ENCODE results near the gene RPAP3.

Gene RPAP3

DNA sequence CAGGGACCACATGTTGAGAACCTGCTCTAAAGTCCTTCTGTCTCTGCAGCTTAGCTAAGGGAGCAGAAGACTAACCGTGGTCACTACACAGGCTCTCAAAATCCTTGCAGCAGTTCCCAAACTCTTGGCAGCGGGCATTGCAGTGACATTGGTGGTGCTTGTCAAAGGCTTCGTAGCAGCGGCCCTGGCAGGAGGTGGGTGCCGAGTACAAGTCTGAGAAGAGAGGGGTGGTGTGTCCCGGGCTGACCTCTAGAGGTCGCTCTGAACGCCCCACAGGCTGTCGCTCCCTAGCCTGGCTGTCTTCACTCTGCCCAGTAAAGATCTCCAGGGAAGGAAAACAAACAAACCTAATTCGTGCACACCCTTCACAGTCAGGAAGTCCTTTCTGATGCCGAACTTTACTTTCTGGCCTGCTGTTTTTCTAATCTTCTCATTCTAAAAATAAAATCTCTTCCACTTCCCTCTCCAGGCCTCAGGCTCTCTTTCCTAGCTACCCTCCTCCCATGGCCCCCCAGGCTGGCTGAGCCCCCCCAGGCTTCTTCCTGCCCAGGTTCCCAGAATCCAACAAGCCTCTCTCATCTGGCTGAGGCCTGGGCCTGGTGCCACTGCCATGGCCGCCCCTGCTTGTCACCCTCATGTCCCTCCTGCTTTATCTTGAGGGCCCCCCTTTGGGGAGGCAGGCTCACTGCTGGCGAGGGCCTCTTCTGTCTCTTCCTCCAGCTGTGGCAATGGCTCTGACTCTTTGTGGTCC, 11.8 kb upstream of the RPAP3 start:
- Histone ChIP-seq H3K27ac (no peak overlapping the region), H3K36me3 (peaks cover 25% of the 10 kb centered on the region), H3K4me1 (ENCODE audit: control insufficient read depth in 1 of 2, insufficient read depth in 1 of 2, low read depth in 1 of 2, low read length in 1 of 2) (peaks cover 0 to 3% of the 10 kb centered on the region in 2 experiments), H3K27me3 (peaks cover 9% of the 10 kb centered on the region), H3K9me3 (no peaks in the 10 kb centered on the region), H3K4me3 (ENCODE audit: low read depth in 1 of 2, low read length in 1 of 2) (no peak overlapping the region)
- TF ChIP-seq, protein P1, sequence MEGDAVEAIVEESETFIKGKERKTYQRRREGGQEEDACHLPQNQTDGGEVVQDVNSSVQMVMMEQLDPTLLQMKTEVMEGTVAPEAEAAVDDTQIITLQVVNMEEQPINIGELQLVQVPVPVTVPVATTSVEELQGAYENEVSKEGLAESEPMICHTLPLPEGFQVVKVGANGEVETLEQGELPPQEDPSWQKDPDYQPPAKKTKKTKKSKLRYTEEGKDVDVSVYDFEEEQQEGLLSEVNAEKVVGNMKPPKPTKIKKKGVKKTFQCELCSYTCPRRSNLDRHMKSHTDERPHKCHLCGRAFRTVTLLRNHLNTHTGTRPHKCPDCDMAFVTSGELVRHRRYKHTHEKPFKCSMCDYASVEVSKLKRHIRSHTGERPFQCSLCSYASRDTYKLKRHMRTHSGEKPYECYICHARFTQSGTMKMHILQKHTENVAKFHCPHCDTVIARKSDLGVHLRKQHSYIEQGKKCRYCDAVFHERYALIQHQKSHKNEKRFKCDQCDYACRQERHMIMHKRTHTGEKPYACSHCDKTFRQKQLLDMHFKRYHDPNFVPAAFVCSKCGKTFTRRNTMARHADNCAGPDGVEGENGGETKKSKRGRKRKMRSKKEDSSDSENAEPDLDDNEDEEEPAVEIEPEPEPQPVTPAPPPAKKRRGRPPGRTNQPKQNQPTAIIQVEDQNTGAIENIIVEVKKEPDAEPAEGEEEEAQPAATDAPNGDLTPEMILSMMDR (IDR thresholded peaks at IDR 0.05): no peak

DNA sequence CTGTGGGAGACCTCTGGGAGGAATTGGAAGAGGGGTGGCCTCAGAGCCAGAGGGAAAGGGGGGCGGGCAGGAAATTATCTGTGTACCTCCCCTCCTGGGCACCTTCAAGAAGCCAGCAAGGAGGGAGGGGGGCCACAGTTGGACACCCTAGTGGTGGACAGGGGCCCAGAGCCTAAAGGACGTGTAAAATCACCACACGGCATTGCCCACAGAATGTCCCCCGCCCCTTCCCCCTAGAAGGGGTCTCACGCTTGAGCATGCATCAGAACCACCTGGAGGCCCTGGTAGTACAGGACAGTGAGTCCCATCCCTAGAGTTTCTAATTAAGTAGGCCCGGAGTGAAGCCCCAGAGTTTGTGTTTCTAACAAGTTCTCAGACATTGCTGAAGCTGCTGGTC, 11.2 kb upstream of the RPAP3 start:
- TF ChIP-seq, protein P1 (IDR thresholded peaks at IDR 0.05): no peak
- H3K4me3 ChIP-seq (ENCODE audit: low read depth in 1 of 2, low read length in 1 of 2): no peak overlapping the region
- peaks cover 9% of the 10 kb centered on the region for H3K27me3 ChIP-seq
- H3K4me1 ChIP-seq (ENCODE audit: control insufficient read depth in 1 of 2, insufficient read depth in 1 of 2, low read depth in 1 of 2, low read length in 1 of 2): peaks cover 0 to 3% of the 10 kb centered on the region in 2 experiments
- no peak overlapping the region for H3K27ac ChIP-seq
- no peaks in the 10 kb centered on the region for H3K9me3 ChIP-seq
- H3K36me3 ChIP-seq: peaks cover 21% of the 10 kb centered on the region

DNA sequence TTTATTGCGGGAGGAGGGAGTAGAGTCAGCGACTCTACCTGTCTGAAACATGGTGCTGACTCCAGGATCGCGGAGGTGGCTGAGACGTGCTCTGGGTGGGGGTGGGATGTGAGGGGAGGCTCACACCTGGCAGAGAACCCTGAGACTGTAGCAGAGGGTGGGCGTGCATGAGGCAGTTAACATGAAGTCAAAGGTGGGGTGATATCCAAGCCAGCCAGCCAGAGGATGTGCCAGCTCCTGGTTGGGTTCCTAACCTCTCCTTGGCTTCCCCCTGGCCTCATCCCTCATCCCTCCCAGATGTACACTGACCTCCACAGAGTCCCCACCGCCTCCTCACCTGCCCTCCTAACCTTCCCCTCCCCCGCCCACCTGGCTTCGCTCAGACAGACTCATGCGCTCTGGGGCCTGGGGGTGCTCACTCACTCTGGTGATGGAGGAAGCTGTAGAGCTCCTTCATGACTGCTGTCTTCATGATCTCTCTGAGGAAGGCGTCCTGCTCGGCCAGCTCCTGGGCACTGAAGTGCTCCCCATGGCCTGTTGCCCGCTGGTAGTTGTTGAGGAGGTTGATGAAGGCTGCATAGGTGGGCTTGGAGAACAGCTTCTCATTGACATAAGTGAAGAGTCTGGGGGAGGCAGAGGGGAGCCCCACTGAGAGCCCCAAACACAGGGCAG, 10.2 kb upstream of the RPAP3 start:
- Histone ChIP-seq H3K36me3 (peaks cover 20% of the 10 kb centered on the region), H3K4me1 (ENCODE audit: control insufficient read depth in 1 of 2, insufficient read depth in 1 of 2, low read depth in 1 of 2, low read length in 1 of 2) (peaks cover 0 to 3% of the 10 kb centered on the region in 2 experiments), H3K27me3 (peaks cover 9% of the 10 kb centered on the region), H3K27ac (no peak overlapping the region), H3K9me3 (no peaks in the 10 kb centered on the region), H3K4me3 (ENCODE audit: low read depth in 1 of 2, low read length in 1 of 2) (no peak overlapping the region)
- TF ChIP-seq, protein P1 (IDR thresholded peaks at IDR 0.05): no peak

DNA sequence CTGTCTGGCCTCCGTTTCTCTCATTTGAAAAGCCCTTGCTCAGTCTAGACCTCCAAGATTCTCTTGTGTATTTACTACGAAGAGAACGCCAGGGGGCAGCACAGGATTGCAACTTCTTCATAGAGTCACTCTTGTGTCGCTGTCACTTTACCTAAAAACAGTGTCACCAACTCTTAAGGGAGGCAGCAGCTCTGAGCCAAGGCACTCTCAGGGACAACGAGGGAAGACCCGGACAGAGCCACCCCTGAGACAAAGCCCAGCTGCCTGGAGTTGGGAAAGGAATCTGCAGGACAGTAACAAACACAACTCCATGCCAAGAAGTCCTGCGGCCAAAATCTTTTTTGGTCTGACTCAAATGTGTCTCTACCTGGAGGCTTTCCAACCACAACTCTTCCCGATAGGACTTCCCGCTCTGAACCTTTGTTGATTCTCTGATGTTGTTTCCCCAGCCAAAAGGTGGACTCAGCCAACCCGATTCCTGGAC, 9.6 kb upstream of the RPAP3 start:
- Histone ChIP-seq H3K36me3 (peaks cover 14% of the 10 kb centered on the region), H3K27me3 (peaks cover 9% of the 10 kb centered on the region), H3K27ac (no peak overlapping the region), H3K4me1 (ENCODE audit: control insufficient read depth in 1 of 2, insufficient read depth in 1 of 2, low read depth in 1 of 2, low read length in 1 of 2) (peaks cover 2 to 3% of the 10 kb centered on the region in 2 experiments), H3K9me3 (no peaks in the 10 kb centered on the region), H3K4me3 (ENCODE audit: low read depth in 1 of 2, low read length in 1 of 2) (no peak overlapping the region)
- TF ChIP-seq, protein P1 (IDR thresholded peaks at IDR 0.05): peak; percentile 74

DNA sequence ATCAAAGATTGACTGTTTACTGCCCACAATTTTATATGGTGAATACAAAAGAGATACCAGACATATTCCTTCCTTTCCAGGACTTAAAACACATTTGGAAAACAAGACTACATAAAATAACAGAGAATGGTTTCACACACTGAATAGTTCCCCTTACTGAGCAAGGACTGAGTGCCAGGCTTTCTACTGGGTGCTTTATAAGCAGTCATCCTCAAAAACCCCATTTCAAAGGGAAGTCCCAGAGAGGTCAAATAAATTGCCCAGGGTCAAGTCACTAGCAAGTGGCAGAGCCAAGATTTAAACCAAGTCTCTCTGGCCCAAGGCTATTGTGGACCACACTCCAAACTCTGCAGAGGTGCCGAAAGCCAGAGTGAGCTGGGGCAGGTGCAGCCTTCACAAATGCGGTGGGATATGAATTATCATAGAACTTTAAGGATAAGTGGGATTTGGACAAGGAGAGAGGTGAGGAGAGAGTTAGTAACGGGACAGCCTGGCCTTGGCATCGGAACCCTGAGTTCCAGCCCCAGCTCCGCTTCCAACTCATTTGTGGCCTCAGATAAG, 9.1 kb upstream of the RPAP3 start:
- peaks cover 8% of the 10 kb centered on the region in 2 experiments for H3K4me1 ChIP-seq (ENCODE audit: control insufficient read depth in 1 of 2, insufficient read depth in 1 of 2, low read depth in 1 of 2, low read length in 1 of 2)
- TF ChIP-seq, protein P1 (IDR thresholded peaks at IDR 0.05): no peak
- H3K27ac ChIP-seq: peak overlapping the region; percentile 23
- H3K4me3 ChIP-seq (ENCODE audit: low read depth in 1 of 2, low read length in 1 of 2): no peak overlapping the region
- H3K36me3 ChIP-seq: peaks cover 9% of the 10 kb centered on the region
- peaks cover 9% of the 10 kb centered on the region for H3K27me3 ChIP-seq
- no peaks in the 10 kb centered on the region for H3K9me3 ChIP-seq

Measured in neutrophil (primary cell).